ENCODE results near the gene TGFB3. TPM values are rescaled to one million over a fixed set of nuclear protein-coding genes. Genes with fewer than 3 reads are reported as not detected.
A peak's percentile ranks its signal among the peaks of the same experiment; 100 is the strongest.
"Not testable (repeated sequence)": the region's sequence is repeated elsewhere in the genome, so short reads cannot be mapped to it uniquely, and the experiment has no call there.

Gene TGFB3
- 1 to 10 TPM; 2.8 to 6.3 TPM for total RNA-seq

GRCh38 chr14:75981426-75982265 is at the start of gene TGFB3:
TGFB3 (minus strand) TSS chr14:75981995; CDS start chr14:75980893, 1,102 bp downstream.
- peak within 1 kb of the TSS; percentile 69 to 80 for H3K27ac Mint-ChIP-seq
- ATAC-seq (peak; percentile 44 to 77), DNase-seq (ENCODE audit: low spot score in 2 of 2) (peak in 1 of 2 donors; percentile 54)
- H3K36me3 Mint-ChIP-seq, result no peaks in the 10 kb centered on the region
- H3K9me3 Mint-ChIP-seq, result no peaks in the 10 kb centered on the region

GRCh38 chr14:76024211-76024907 is 42.6 kb upstream of the TGFB3 start:
- ATAC-seq (no peak), DNase-seq (ENCODE audit: low spot score in 2 of 2) (no peak)
- Mint-ChIP-seq H3K36me3 (peaks cover 14 to 18% of the 10 kb centered on the region in 2 donors), H3K27ac (no peak overlapping the region), H3K9me3 (peaks cover 9 to 10% of the 10 kb centered on the region in 2 donors)

DNA sequence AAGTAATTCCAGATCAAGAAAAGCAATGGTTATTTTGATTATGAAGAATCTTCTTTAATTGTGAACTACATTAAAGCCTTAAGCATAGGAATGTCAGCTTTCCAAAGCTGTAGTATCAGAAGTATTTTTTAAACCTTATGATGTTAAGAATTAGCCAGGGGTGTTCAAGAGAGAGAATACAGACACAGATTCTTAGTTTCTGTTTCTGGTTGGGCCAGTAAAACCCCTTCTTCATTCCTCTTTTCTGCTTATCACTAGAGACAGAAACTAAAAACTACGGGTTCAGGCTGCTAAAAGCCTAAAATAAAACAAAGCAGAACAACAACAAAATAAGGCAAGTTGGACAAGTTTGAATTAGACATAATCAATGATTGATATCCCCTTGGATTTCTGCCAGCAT is 42.0 kb upstream of the TGFB3 start:
- Mint-ChIP-seq H3K9me3 (peaks cover 10 to 16% of the 10 kb centered on the region in 2 donors), H3K36me3 (peaks cover 17 to 24% of the 10 kb centered on the region in 2 donors)
- no peak for ATAC-seq

DNA sequence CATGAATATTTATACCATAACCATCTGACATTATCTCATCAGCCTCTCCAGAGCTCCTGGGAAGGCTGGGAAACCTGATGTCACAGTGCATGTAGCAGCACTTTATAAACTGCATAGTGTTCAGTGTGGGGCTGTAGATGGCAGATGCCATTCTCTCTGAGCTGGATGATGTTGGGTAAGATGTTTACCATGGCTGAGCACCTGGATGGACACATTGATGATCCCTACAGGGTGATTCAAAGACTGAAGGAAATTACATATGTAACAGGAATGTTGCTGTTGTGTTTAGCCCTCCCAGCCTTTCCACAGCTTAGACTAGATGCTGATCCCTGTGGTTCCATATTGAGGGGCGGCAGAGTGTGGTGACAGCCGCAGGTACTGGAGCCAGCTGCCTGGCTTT is 41.2 kb upstream of the TGFB3 start:
- no peak overlapping the region for H3K27ac Mint-ChIP-seq
- H3K36me3 Mint-ChIP-seq, result peaks cover 21 to 31% of the 10 kb centered on the region in 2 donors
- no peak for DNase-seq (ENCODE audit: low spot score in 2 of 2)
- H3K9me3 Mint-ChIP-seq, result peaks cover 14 to 19% of the 10 kb centered on the region in 2 donors
- ATAC-seq, result no peak

More for the DNA sequence above, 42.0 kb upstream of the TGFB3 start:
- no peak for DNase-seq (ENCODE audit: low spot score in 2 of 2)
- H3K27ac Mint-ChIP-seq, result no peak overlapping the region

- Mint-ChIP-seq H3K9me3 (peaks cover 16 to 21% of the 10 kb centered on the region in 2 donors), H3K36me3 (peaks cover 49 to 53% of the 10 kb centered on the region in 2 donors), H3K27ac (no peak overlapping the region)
- ATAC-seq (no peak), DNase-seq (ENCODE audit: low spot score in 2 of 2) (no peak)
Observed at GRCh38 chr14:76019676-76020075, 37.9 kb upstream of the TGFB3 start.

GRCh38 chr14:76015668-76016067 is 33.9 kb upstream of the TGFB3 start:
- ATAC-seq (no peak), DNase-seq (ENCODE audit: low spot score in 2 of 2) (no peak)
- H3K27ac Mint-ChIP-seq, result no peak overlapping the region
- peaks cover 58 to 72% of the 10 kb centered on the region in 2 donors for H3K36me3 Mint-ChIP-seq
- peaks cover 16 to 21% of the 10 kb centered on the region in 2 donors for H3K9me3 Mint-ChIP-seq

DNA sequence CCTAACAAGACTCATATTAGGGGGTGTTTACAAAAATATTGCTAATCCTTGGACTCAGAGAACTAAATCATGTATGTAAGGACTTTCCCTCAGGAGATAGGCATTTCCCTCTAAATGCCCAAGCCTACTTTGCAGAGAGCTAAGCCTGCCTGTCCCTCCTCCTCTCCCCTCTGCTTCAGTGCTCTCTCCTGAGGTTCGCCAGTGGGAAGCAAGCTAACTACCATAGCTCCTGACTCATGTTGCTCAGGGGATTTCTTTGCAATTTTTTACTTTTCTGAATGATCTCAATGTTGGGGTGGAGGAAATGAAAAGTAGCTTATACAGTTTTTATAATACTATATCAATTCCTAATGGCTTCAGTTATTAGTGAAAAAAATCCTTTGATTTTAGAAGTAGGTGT is 33.4 kb upstream of the TGFB3 start:
- Mint-ChIP-seq H3K27ac (no peak overlapping the region), H3K36me3 (peaks cover 54 to 67% of the 10 kb centered on the region in 2 donors), H3K9me3 (peaks cover 13 to 19% of the 10 kb centered on the region in 2 donors)
- ATAC-seq (no peak), DNase-seq (ENCODE audit: low spot score in 2 of 2) (no peak)

DNA sequence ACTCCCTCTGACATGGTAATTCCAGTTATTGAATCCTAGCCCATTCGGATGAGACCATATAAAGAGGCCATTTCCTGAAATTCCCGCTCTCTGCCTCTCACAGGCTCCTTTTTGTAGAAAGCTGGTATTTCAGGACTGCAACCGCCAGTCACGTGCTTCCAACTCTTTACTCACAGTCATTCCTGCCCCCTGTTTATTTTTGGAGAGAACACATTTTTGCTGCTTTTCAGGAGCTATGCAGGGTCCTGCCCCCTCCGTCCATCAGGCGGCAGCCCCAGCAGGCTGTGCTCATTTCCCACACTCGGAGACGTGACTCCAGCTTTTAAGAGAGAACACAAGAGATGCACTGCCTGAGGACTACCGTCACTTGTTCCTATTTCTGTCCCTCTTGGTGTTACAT is 30.6 kb upstream of the TGFB3 start:
- Mint-ChIP-seq H3K27ac (no peak overlapping the region), H3K9me3 (no peaks in the 10 kb centered on the region), H3K36me3 (peaks cover 36 to 44% of the 10 kb centered on the region in 2 donors)
- DNase-seq (ENCODE audit: low spot score in 2 of 2) (no peak), ATAC-seq (no peak)

DNA sequence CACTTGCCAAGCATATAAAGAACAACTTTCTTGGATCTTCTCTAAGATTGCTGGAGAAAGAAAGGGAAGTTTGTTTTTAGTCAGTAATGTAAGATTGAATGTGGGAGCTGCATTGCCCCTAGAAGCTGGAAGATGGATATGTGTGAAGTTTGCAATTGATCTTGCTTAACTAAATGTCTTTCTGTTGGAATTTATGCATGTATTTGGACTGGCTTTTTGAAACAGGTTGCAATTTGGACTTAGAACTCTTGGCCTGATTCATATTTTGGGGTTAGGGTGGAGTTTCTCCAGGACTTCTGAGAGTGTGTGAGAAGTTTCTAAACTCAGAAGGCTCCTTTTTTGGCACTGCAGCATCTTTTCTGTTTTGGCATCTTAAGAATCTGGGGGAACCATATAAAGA is 30.1 kb upstream of the TGFB3 start:
- H3K9me3 Mint-ChIP-seq, result no peaks in the 10 kb centered on the region
- ATAC-seq (no peak), DNase-seq (ENCODE audit: low spot score in 2 of 2) (no peak)
- H3K27ac Mint-ChIP-seq, result no peak overlapping the region
- peaks cover 32 to 40% of the 10 kb centered on the region in 2 donors for H3K36me3 Mint-ChIP-seq

DNA sequence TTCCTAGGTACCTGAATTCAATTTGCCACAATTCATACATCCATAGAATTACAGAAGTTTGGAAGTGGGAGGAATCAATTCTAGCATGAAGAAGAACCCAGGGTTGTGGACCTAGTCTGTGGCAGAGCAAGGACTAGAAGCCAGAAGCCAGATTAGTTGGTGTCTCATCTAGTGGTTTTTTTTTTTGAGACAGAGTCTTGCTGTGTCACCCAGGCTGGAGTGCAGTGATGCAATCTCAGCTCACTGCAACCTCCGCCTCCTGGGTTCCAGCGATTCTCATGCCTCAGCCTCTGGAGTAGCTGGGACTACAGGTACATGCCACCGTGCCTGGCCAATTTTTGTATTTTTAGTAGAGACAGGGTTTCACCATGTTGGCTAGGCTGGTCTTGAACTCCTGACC is 27.8 kb upstream of the TGFB3 start:
- DNase-seq (ENCODE audit: low spot score in 2 of 2); H3K9me3 Mint-ChIP-seq; ATAC-seq; H3K27ac Mint-ChIP-seq: not testable (repeated sequence)
- peaks cover 29 to 42% of the 10 kb centered on the region in 2 donors for H3K36me3 Mint-ChIP-seq

DNA sequence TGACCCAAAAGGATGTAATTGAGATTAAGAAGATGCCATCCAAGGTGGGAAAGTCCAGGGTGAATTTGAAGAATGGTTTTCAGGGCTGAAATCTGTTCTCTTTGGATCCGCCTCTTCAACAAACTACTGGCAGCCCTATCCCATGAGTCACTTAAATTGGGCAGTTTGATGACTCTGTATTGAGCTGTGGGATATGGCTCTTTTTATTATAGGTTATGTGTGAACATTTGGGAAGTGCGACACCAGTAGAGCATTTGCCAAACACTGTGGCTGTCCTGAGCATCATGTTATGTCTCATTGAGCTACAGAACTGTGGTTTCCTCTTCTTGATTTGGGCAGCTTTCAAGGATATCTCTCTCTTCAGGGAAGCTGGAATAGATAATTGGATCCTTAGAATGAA is 26.1 kb upstream of the TGFB3 start:
- ATAC-seq (no peak), DNase-seq (ENCODE audit: low spot score in 2 of 2) (no peak)
- Mint-ChIP-seq H3K27ac (no peak overlapping the region), H3K9me3 (peaks cover 3 to 12% of the 10 kb centered on the region in 2 donors), H3K36me3 (peaks cover 30 to 40% of the 10 kb centered on the region in 2 donors)

DNA sequence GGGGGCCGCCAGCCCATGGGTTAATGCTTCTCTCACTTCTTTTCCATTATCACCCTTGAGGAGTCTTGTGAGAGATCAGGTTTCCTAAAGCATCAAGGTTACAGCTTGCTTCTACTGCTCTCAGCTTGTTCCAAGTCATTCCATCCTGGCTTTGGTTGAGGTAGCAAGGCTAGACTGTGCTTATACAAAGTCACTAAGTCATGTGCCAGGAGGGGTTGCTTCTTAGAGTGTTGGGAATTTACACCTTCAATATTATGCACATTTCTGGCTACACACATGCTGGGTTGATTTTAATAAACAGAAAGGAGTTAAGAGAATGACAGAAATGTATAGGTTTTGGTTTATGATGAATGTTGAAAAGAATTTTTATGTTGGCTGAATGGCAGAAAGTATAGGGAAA is 25.6 kb upstream of the TGFB3 start:
- ATAC-seq (no peak), DNase-seq (ENCODE audit: low spot score in 2 of 2) (no peak)
- Mint-ChIP-seq H3K9me3 (peaks cover 3 to 15% of the 10 kb centered on the region in 2 donors), H3K36me3 (peaks cover 33 to 40% of the 10 kb centered on the region in 2 donors), H3K27ac (no peak overlapping the region)

GRCh38 chr14:76006253-76006652 is 24.5 kb upstream of the TGFB3 start:
- no peak for ATAC-seq

DNA sequence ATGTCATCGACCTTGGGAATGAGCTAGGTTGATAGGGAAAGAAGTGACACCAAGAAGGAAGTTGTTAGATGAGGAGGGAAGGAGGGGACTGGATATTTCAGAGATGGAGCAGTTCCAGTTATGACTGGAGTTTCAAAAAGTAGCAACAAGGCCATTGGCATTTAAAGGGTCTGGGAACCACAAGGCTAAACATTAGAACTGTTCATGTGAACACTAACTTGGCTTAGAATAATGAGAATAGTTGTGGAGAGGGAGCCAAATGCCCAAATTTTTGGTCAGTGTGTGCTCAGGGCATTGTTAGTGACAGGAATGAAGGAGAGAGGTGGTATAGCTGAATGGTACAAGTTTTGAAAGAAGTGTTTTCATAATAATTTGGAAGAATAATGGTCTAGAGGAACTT is 20.6 kb upstream of the TGFB3 start:
- Mint-ChIP-seq H3K36me3 (peaks cover 30 to 32% of the 10 kb centered on the region in 2 donors), H3K27ac (no peak overlapping the region), H3K9me3 (peaks cover 3 to 18% of the 10 kb centered on the region in 2 donors)
- ATAC-seq, result no peak
- no peak for DNase-seq (ENCODE audit: low spot score in 2 of 2)

More at GRCh38 chr14:76006253-76006652, 24.5 kb upstream of the TGFB3 start:
- DNase-seq (ENCODE audit: low spot score in 2 of 2), result no peak
- peaks cover 3 to 18% of the 10 kb centered on the region in 2 donors for H3K9me3 Mint-ChIP-seq
- no peak overlapping the region for H3K27ac Mint-ChIP-seq
- H3K36me3 Mint-ChIP-seq, result peaks cover 36% of the 10 kb centered on the region in 2 donors

DNA sequence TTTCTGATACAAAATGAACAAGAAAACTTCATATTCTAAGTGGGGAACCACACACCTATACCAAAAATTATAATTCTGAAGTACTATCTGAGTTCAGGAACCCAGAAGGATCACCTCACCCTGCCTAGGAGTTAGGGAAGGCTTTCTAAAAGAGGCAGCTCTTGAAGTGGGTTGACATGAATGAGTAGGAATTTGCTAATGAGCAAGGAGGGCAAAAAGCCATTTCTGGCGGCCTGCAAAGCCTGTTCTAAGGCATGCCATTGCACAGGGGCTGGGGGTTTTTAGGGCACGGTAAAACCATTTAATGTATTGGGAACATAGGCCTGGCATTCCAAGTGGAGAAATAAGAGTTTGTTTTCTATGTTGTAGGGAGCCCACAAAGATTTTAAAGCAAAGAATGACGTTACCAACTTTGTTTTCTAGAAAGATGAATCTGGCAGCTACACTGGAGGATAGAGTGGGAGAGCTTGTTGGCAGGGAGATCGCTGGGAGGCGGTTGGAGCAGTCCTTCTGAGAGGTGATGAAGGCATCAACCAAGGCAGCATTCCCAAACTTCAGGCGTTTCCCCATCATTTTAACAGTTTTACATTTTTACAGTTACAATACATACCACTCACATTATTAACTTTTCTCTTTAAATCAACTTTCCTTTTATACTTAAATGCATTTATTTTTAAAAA is 17.9 kb upstream of the TGFB3 start:
- peaks cover 3 to 13% of the 10 kb centered on the region in 2 donors for H3K9me3 Mint-ChIP-seq
- DNase-seq (ENCODE audit: low spot score in 2 of 2) (no peak), ATAC-seq (no peak)
- H3K27ac Mint-ChIP-seq, result no peak overlapping the region
- H3K36me3 Mint-ChIP-seq, result peaks cover 16 to 17% of the 10 kb centered on the region in 2 donors

DNA sequence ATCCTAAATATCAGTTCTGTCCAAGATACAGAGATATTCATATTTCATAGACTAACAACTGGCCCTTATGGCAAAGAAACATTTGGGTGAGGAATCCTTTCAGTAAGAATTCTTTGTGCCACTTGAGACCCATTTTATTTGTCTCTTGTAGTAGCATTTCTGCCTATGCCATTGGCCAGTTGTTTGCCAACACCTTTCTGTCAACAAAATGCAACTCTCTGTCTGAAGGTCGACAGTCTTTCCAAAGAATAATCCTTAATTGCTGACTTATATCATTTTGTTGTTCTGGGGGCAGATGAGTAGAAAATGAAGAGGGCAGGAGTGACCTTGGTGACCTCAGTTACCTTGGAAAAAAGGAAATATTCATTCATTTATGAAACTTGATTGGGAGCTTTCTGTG is 14.7 kb upstream of the TGFB3 start:
- Mint-ChIP-seq H3K9me3 (no peaks in the 10 kb centered on the region), H3K36me3 (no peaks in the 10 kb centered on the region)

More for the DNA sequence above, 14.7 kb upstream of the TGFB3 start:
- DNase-seq (ENCODE audit: low spot score in 2 of 2) (no peak), ATAC-seq (no peak)
- no peak overlapping the region for H3K27ac Mint-ChIP-seq
